ENCODE data around the gene PEG3. TPM values are rescaled to one million over a fixed set of nuclear protein-coding genes. Genes with fewer than 3 reads are reported as not detected.

PEG3 gene
- total RNA-seq, 1 experiment from 2014 or later, result 1.6 TPM

DNA sequence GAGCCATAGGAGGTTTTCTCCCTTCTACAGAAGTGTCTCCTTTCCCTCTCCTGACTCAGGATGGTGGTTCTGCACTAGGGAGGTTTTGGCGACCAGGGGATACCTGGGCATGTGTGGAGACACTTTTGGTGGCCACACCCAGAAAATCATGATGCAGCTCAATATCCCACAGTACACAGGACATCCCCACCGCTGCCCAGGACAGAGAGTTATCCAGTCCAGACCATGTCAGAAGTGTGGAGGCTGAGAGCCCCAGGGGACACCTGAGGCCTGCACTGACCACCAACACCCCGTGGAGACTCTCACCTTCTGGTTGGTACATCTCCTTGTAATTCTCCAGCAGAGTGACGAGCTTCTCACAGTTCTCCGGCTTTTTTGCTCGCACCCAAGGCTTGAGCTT lies 16.6 kb downstream of the PEG3 start:
- no peak for TF ChIP-seq EZH2phosphoT487 (IDR thresholded peaks at IDR 0.05; ENCODE audit: borderline replicate concordance, low read length)
- TF ChIP-seq EZH2 (IDR thresholded peaks at IDR 0.05; ENCODE audit: low read length, unreplicated experiment), result no peak
- TF ChIP-seq, protein P1, sequence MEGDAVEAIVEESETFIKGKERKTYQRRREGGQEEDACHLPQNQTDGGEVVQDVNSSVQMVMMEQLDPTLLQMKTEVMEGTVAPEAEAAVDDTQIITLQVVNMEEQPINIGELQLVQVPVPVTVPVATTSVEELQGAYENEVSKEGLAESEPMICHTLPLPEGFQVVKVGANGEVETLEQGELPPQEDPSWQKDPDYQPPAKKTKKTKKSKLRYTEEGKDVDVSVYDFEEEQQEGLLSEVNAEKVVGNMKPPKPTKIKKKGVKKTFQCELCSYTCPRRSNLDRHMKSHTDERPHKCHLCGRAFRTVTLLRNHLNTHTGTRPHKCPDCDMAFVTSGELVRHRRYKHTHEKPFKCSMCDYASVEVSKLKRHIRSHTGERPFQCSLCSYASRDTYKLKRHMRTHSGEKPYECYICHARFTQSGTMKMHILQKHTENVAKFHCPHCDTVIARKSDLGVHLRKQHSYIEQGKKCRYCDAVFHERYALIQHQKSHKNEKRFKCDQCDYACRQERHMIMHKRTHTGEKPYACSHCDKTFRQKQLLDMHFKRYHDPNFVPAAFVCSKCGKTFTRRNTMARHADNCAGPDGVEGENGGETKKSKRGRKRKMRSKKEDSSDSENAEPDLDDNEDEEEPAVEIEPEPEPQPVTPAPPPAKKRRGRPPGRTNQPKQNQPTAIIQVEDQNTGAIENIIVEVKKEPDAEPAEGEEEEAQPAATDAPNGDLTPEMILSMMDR (conservative IDR thresholded peaks at IDR 0.05; ENCODE audit: low read depth, low read length), result no peak
- ATAC-seq (no peak), DNase-seq (no peak)

DNA sequence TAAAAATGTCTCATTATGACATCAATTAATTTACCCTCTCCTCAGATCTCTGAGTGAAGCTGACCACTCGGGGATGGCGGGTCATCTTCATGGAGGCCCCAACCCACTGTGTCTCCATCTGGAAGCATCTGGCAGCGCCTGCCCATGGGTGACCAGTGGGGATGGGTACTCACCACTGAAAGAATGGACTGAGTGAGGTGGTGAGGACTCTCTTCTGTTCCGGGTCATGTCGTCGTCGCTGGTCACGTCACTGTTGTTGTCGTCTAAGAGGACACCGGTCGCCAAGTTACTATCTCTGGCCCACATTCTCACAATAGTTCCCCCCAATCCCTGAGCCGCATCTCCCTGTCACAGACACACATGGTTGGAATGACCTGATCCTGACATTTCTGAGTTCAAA lies 17.1 kb downstream of the PEG3 start:
- Histone ChIP-seq H3K27me3 (ENCODE audit: low read length) (no peaks in the 10 kb centered on the region), H3F3A (ENCODE audit: low read length, unreplicated experiment) (no peaks in the 10 kb centered on the region), H3K9me3 (ENCODE audit: low read length) (peaks cover 44% of the 10 kb centered on the region), H3K79me2 (ENCODE audit: low read length) (no peaks in the 10 kb centered on the region), H3K4me3 (ENCODE audit: low read length) (no peak overlapping the region), H3K9me2 (replicated peaks; ENCODE audit: low read length) (no peaks in the 10 kb centered on the region), H4K20me1 (ENCODE audit: low read length) (no peaks in the 10 kb centered on the region), H3K36me3 (ENCODE audit: low read depth, low read length) (no peaks in the 10 kb centered on the region), H3K9ac (ENCODE audit: low read length) (no peak overlapping the region), H3K4me1 (ENCODE audit: insufficient read depth, low read length) (no peaks in the 10 kb centered on the region), H3K27ac (ENCODE audit: low read length) (no peak overlapping the region), H2AFZ (ENCODE audit: low read length) (no peak overlapping the region), H3K4me2 (ENCODE audit: low read length) (no peak overlapping the region)
- no peak for TF ChIP-seq EZH2 (IDR thresholded peaks at IDR 0.05; ENCODE audit: low read length, unreplicated experiment)
- TF ChIP-seq, protein P1 (conservative IDR thresholded peaks at IDR 0.05; ENCODE audit: low read depth, low read length), result no peak
- TF ChIP-seq EZH2phosphoT487 (IDR thresholded peaks at IDR 0.05; ENCODE audit: borderline replicate concordance, low read length), result no peak
- DNase-seq (no peak), ATAC-seq (no peak)
- CTCF ChIA-PET, result no interaction called here
- BruUV-seq (replicated peaks), result no TSS peak
- POLR2A ChIA-PET (ENCODE audit: unreplicated experiment), result no interaction called here
- intact Hi-C loops (cut with micrococcal nuclease), result no loop called here

More for the DNA sequence above, 16.6 kb downstream of the PEG3 start:
- intact Hi-C loops (cut with micrococcal nuclease), result no loop called here
- Histone ChIP-seq H3K79me2 (ENCODE audit: low read length) (no peaks in the 10 kb centered on the region), H3K27me3 (ENCODE audit: low read length) (no peaks in the 10 kb centered on the region), H3K4me2 (ENCODE audit: low read length) (no peak overlapping the region), H4K20me1 (ENCODE audit: low read length) (no peaks in the 10 kb centered on the region), H3K4me1 (ENCODE audit: insufficient read depth, low read length) (no peaks in the 10 kb centered on the region), H3F3A (ENCODE audit: low read length, unreplicated experiment) (no peaks in the 10 kb centered on the region), H3K9me2 (replicated peaks; ENCODE audit: low read length) (no peaks in the 10 kb centered on the region), H2AFZ (ENCODE audit: low read length) (no peak overlapping the region), H3K4me3 (ENCODE audit: low read length) (no peak overlapping the region), H3K9me3 (ENCODE audit: low read length) (peaks cover 40% of the 10 kb centered on the region), H3K36me3 (ENCODE audit: low read depth, low read length) (no peaks in the 10 kb centered on the region), H3K27ac (ENCODE audit: low read length) (no peak overlapping the region), H3K9ac (ENCODE audit: low read length) (no peak overlapping the region)
- CTCF ChIA-PET, result no interaction called here
- BruUV-seq (replicated peaks), result no TSS peak
- POLR2A ChIA-PET (ENCODE audit: unreplicated experiment), result no interaction called here

DNA sequence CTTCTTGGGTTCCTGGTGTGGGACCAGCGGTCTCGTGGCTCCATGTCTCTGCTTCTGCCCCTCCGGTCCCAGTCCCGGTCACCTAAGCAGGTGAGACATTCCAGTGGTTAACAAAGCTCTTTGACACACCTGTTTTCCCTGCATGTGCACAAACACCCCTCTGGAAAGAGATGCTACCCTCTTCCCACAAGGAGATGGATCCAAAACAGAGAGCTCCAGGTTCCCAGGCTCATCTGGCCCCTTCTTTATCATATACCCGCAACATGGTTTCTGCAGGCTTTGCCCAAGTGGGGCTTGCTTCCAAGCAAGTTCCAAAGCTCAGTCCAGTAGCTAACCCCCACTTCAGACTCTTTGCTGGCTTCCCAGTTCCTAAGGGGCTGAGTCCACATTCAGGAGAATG lies 17.8 kb downstream of the PEG3 start:
- Histone ChIP-seq H2AFZ (ENCODE audit: low read length) (no peak overlapping the region), H3F3A (ENCODE audit: low read length, unreplicated experiment) (no peaks in the 10 kb centered on the region), H3K4me2 (ENCODE audit: low read length) (no peak overlapping the region), H3K9ac (ENCODE audit: low read length) (no peak overlapping the region), H3K27me3 (ENCODE audit: low read length) (no peaks in the 10 kb centered on the region), H4K20me1 (ENCODE audit: low read length) (no peaks in the 10 kb centered on the region), H3K27ac (ENCODE audit: low read length) (no peak overlapping the region), H3K4me1 (ENCODE audit: insufficient read depth, low read length) (no peaks in the 10 kb centered on the region), H3K36me3 (ENCODE audit: low read depth, low read length) (no peaks in the 10 kb centered on the region), H3K79me2 (ENCODE audit: low read length) (no peaks in the 10 kb centered on the region), H3K4me3 (ENCODE audit: low read length) (no peak overlapping the region), H3K9me2 (replicated peaks; ENCODE audit: low read length) (no peaks in the 10 kb centered on the region), H3K9me3 (ENCODE audit: low read length) (peaks cover 50% of the 10 kb centered on the region)
- ChIA-PET CTCF (no interaction called here), POLR2A (ENCODE audit: unreplicated experiment) (no interaction called here)
- no TSS peak for BruUV-seq (replicated peaks)
- DNase-seq (no peak), ATAC-seq (no peak)
- intact Hi-C loops (cut with micrococcal nuclease), result no loop called here
- TF ChIP-seq EZH2 (IDR thresholded peaks at IDR 0.05; ENCODE audit: low read length, unreplicated experiment) (no peak), EZH2phosphoT487 (IDR thresholded peaks at IDR 0.05; ENCODE audit: borderline replicate concordance, low read length) (no peak)
- TF ChIP-seq, protein P1 (conservative IDR thresholded peaks at IDR 0.05; ENCODE audit: low read depth, low read length), result no peak

Data from PC-3 (cell line).